Measurements from ENCODE around the gene NFKBIA.
A peak's percentile ranks its signal among the peaks of the same experiment; 100 is the strongest.

The NFKBIA gene, protein sequence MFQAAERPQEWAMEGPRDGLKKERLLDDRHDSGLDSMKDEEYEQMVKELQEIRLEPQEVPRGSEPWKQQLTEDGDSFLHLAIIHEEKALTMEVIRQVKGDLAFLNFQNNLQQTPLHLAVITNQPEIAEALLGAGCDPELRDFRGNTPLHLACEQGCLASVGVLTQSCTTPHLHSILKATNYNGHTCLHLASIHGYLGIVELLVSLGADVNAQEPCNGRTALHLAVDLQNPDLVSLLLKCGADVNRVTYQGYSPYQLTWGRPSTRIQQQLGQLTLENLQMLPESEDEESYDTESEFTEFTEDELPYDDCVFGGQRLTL

DNA sequence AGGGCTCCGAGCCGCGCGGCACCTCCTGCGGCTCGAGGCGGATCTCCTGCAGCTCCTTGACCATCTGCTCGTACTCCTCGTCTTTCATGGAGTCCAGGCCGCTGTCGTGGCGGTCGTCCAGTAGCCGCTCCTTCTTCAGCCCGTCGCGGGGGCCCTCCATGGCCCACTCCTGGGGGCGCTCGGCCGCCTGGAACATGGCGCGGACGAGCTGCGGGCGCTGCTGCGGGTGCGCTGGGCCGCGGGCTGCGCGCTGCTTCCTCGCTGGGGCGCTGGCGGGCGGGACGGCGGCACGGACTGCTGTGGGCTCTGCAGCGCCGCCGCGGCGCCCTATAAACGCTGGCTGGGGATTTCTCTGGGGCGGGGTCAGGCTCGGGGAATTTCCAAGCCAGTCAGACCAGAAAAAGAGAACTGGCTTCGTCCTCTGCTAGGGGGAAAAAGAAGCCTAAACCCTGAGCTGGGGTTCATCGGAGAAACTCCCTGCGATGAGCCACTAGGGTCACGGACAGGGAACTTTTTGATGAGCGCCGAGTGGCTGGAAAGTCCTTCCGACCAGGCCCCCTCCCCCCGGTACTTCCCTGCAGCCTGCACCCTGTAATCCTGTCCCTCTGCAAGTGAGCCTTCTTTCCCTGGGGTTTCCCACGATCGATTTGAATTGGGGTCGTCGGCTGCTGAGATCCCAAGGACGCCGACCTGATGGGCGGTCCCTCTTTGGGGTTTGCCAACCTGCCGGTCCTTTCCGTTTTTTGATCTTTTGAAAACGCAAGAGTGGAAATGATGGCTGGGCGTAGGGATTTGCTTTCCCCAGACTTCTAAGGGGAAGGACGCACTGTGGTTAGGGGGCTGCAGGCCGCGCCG is at the start of gene NFKBIA:
Gene NFKBIA (minus strand): TSS at position 301 of the 855 bp plus-strand sequence. CDS start 105 bp downstream, at position 196.
- Histone ChIP-seq H3K27me3 (ENCODE audit: insufficient read depth, low read length) (no peaks in the 10 kb centered on the region), H3K27ac (ENCODE audit: low read depth, low read length, poor library complexity, severe bottlenecking) (peak within 1 kb of the TSS; percentile 90), H3K4me1 (ENCODE audit: insufficient read depth, low read length, severe bottlenecking) (peaks cover 52% of the 10 kb centered on the region), H3K4me3 (ENCODE audit: low read depth, low read length, poor library complexity, severe bottlenecking) (peak within 1 kb of the TSS; percentile 91), H3K9ac (ENCODE audit: low read length) (peak within 1 kb of the TSS; percentile 98), H3F3A (ENCODE audit: insufficient read depth, low read length) (no peaks in the 10 kb centered on the region), H3K9me2 (ENCODE audit: low read depth, low read length) (no peaks in the 10 kb centered on the region), H3K79me2 (ENCODE audit: insufficient read depth, low read length) (no peaks in the 10 kb centered on the region), H3K36me3 (ENCODE audit: insufficient read depth, low read length) (peaks cover 39% of the 10 kb centered on the region), H3K9me3 (ENCODE audit: low read length) (no peaks in the 10 kb centered on the region), H3K4me2 (ENCODE audit: low read length) (peak within 1 kb of the TSS; percentile 97), H4K20me1 (ENCODE audit: insufficient read depth, low read length) (no peaks in the 10 kb centered on the region), H2AFZ (ENCODE audit: low read length) (no peak within 1 kb of the TSS)
- TF ChIP-seq, protein P1, sequence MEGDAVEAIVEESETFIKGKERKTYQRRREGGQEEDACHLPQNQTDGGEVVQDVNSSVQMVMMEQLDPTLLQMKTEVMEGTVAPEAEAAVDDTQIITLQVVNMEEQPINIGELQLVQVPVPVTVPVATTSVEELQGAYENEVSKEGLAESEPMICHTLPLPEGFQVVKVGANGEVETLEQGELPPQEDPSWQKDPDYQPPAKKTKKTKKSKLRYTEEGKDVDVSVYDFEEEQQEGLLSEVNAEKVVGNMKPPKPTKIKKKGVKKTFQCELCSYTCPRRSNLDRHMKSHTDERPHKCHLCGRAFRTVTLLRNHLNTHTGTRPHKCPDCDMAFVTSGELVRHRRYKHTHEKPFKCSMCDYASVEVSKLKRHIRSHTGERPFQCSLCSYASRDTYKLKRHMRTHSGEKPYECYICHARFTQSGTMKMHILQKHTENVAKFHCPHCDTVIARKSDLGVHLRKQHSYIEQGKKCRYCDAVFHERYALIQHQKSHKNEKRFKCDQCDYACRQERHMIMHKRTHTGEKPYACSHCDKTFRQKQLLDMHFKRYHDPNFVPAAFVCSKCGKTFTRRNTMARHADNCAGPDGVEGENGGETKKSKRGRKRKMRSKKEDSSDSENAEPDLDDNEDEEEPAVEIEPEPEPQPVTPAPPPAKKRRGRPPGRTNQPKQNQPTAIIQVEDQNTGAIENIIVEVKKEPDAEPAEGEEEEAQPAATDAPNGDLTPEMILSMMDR (IDR thresholded peaks at IDR 0.05; ENCODE audit: low read length) = peak; percentile 55
- no peak for TF ChIP-seq EZH2 (IDR thresholded peaks at IDR 0.05; ENCODE audit: borderline replicate concordance, low read length)

DNA sequence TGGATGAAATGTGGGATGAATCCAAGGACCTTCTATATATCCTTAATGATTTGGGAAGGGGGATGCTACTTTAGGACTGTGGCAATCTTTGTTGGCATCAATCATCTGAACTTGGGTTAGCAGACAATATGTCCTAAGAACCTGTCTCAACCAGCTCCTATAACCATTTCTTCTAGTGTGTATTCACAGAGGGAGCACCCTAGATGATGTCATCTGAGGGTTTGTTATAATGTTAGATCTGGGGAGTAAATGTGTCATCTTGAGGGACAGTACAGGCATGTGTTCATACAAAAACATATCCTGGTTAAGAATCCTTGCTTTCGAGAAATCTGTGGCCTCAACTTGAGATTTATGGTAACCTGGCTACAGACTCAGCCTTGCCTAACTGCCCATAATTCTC is 41.9 kb upstream of the NFKBIA start:
- no peaks in the 10 kb centered on the region for H4K20me1 ChIP-seq (ENCODE audit: insufficient read depth, low read length)
- no peaks in the 10 kb centered on the region for H3K9me3 ChIP-seq (ENCODE audit: low read length)
- H3F3A ChIP-seq (ENCODE audit: insufficient read depth, low read length) = no peaks in the 10 kb centered on the region
- H2AFZ ChIP-seq (ENCODE audit: low read length) = no peak overlapping the region
- H3K27ac ChIP-seq (ENCODE audit: low read depth, low read length, poor library complexity, severe bottlenecking) = no peak overlapping the region
- no peak overlapping the region for H3K4me2 ChIP-seq (ENCODE audit: low read length)
- no peaks in the 10 kb centered on the region for H3K36me3 ChIP-seq (ENCODE audit: insufficient read depth, low read length)
- H3K4me1 ChIP-seq (ENCODE audit: insufficient read depth, low read length, severe bottlenecking) = no peaks in the 10 kb centered on the region
- H3K27me3 ChIP-seq (ENCODE audit: insufficient read depth, low read length) = no peaks in the 10 kb centered on the region
- no peaks in the 10 kb centered on the region for H3K79me2 ChIP-seq (ENCODE audit: insufficient read depth, low read length)
- H3K9ac ChIP-seq (ENCODE audit: low read length) = no peak overlapping the region
- no peak for TF ChIP-seq EZH2 (IDR thresholded peaks at IDR 0.05; ENCODE audit: borderline replicate concordance, low read length)
- TF ChIP-seq, protein P1 (IDR thresholded peaks at IDR 0.05; ENCODE audit: low read length) = no peak
- H3K9me2 ChIP-seq (ENCODE audit: low read depth, low read length) = no peaks in the 10 kb centered on the region
- H3K4me3 ChIP-seq (ENCODE audit: low read depth, low read length, poor library complexity, severe bottlenecking) = no peak overlapping the region

DNA sequence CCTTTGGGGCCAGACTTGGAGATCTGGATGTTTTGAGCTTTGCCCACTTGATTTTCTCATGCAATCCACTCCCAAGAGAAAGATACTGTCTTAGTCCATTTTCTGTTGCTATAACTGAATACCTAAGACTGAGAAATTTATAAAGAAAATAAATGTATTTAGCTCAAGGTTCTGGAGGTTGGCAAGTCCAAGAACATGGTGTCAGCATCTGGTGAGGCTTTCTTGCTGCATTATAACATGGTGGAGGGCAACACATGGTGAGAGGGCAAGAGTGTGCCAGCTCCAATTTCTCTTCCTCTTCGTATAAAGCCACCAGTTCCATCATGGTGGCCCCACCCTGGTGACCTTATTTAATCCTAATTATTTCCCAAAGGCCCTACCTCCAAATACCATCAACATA is 39.6 kb upstream of the NFKBIA start:
- H3K36me3 ChIP-seq (ENCODE audit: insufficient read depth, low read length) = no peaks in the 10 kb centered on the region

More for the DNA sequence above, 39.6 kb upstream of the NFKBIA start:
- Histone ChIP-seq H3K27ac (ENCODE audit: low read depth, low read length, poor library complexity, severe bottlenecking) (no peak overlapping the region), H3K4me3 (ENCODE audit: low read depth, low read length, poor library complexity, severe bottlenecking) (no peak overlapping the region), H3K9me2 (ENCODE audit: low read depth, low read length) (no peaks in the 10 kb centered on the region), H3K4me1 (ENCODE audit: insufficient read depth, low read length, severe bottlenecking) (no peaks in the 10 kb centered on the region), H3K9ac (ENCODE audit: low read length) (no peak overlapping the region), H3K9me3 (ENCODE audit: low read length) (no peaks in the 10 kb centered on the region), H3K79me2 (ENCODE audit: insufficient read depth, low read length) (no peaks in the 10 kb centered on the region), H3F3A (ENCODE audit: insufficient read depth, low read length) (no peaks in the 10 kb centered on the region), H3K4me2 (ENCODE audit: low read length) (no peak overlapping the region), H3K27me3 (ENCODE audit: insufficient read depth, low read length) (no peaks in the 10 kb centered on the region), H4K20me1 (ENCODE audit: insufficient read depth, low read length) (no peaks in the 10 kb centered on the region), H2AFZ (ENCODE audit: low read length) (no peak overlapping the region)
- no peak for TF ChIP-seq EZH2 (IDR thresholded peaks at IDR 0.05; ENCODE audit: borderline replicate concordance, low read length)
- TF ChIP-seq, protein P1 (IDR thresholded peaks at IDR 0.05; ENCODE audit: low read length) = no peak

Data from OCI-LY1 (cell line).